Activated T-helper 1 cell treated with Interleukin-2 at 50 U/mL for 16 hours (primary cell): Measurements from ENCODE around the gene KCNT1.

Experiments
- DNase-seq: peaks from one replicate; pipeline ENCODE4 v3.0.0-alpha.2; 2020; ENCODE audit warnings: low read depth

The KCNT1 gene

DNA sequence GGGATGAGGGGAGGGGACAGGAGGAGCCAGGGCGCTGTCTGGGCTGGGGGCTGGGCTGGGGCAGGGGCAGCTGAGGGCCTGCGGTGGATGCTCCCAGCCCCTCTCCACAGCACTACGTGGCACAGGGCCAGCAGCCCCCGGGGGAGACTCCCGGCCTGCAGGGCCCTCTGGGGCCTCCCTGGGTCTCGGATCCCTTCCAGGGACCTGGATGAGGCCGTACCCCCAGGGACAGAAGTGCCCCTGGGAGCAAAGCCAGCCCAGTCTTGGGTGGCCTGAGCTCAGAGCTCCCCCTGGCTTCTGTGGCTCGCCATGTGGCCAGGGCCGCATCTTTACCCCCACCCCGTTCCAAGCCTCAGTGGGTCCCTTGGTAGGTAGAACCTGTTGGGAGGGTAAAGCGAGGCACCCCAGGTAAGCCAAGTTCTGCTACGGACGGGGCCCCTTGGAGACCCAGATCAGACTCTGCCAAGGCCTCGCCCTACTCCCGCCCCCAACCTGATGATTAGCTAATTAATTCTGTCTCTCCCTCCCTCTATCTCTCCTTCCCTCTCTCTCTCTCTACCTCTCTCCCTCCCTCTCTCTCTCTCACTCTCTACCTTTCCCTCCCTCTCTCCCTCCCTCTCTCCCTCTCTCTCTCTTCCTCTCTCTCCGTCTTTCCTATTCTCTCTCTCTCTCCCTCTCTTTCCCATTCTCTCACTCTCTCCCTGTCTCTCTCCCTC is 24.3 kb downstream of the KCNT1 start:
- DNase-seq: no peak

GRCh38 chr9:135727257-135727875 is 25.4 kb downstream of the KCNT1 start:
- DNase-seq: no peak

DNA sequence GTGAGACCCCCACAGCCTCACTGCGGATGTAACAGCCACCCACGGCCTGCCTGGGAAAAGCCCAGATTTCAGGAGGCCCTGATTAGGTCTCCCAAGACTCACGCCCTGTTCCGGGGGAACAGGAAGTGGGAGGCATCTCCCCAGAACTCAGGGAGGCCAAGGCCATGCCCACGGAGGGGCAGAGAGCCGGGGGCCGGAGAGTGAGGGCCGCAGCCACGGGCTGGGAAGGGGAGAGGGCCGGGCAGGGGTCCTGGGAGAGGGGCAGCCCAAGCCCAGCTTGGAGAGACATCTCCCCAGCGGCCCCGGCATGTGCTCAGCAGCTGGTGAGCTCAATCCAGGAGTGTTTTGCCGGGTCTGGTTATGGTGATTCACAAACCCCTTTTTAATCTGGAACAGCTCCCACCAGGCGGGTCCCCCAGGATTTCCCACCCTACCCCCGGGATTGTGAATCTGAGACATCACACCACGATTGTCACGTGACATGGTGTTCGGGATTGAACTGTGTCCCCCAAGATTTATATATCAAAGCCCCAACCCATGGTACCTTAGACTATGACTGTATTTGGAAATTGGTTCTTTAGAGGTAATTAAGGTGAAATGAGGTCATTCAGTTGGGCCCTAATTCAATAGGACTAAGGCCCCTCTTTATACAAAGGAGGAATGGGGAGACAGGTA is 26.6 kb downstream of the KCNT1 start:
- no peak for DNase-seq

DNA sequence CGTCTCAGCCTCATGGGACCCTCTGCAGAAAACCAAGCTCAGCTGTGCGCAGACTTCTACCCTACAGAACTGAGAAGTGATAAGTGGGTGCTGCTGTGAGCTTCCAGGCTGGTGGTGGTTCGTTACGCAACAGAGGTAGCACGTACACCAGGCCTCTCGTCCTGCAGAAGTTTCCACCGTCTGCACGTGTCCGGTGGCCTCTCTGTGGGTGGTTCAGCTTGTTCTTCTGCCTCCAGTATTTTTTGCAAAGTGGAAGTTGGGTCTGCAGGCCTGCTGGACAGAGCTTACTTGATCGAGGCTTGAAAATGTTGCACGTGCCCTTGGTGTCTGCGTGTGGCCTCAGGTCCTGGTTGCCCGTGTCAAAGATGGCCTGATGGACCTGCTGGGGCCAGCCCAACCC is 27.5 kb downstream of the KCNT1 start:
- DNase-seq: no peak

DNA sequence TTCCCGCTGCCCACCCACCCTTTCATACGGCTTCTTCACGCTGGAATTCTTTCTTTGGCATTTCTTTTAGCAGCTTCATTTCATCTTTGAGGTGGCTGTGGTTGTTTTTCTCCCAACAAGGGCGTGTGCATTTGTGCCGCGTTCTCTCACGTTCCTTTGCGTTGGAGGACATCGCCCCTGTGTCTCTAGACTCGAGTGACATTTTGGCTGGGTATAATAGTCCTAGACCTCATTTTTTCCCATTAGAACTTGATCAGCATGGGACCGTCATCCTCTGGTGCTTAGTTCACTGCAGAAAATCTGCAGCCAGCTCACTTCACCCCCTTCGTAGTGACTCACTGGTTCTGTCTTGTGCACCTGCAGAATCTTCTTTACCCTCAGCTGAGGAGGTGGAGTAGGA is 29.5 kb downstream of the KCNT1 start:
- DNase-seq: no peak

- DNase-seq: no peak
Observed at GRCh38 chr9:135732569-135733257, 30.7 kb downstream of the KCNT1 start.

GRCh38 chr9:135734616-135735144 is 32.7 kb downstream of the KCNT1 start:
- no peak for DNase-seq

GRCh38 chr9:135736272-135736978 is 34.4 kb downstream of the KCNT1 start:
- no peak for DNase-seq

GRCh38 chr9:135736979-135737839 is 35.2 kb downstream of the KCNT1 start:
- no peak for DNase-seq

GRCh38 chr9:135737840-135738521 is 36.0 kb downstream of the KCNT1 start:
- no peak for DNase-seq

DNA sequence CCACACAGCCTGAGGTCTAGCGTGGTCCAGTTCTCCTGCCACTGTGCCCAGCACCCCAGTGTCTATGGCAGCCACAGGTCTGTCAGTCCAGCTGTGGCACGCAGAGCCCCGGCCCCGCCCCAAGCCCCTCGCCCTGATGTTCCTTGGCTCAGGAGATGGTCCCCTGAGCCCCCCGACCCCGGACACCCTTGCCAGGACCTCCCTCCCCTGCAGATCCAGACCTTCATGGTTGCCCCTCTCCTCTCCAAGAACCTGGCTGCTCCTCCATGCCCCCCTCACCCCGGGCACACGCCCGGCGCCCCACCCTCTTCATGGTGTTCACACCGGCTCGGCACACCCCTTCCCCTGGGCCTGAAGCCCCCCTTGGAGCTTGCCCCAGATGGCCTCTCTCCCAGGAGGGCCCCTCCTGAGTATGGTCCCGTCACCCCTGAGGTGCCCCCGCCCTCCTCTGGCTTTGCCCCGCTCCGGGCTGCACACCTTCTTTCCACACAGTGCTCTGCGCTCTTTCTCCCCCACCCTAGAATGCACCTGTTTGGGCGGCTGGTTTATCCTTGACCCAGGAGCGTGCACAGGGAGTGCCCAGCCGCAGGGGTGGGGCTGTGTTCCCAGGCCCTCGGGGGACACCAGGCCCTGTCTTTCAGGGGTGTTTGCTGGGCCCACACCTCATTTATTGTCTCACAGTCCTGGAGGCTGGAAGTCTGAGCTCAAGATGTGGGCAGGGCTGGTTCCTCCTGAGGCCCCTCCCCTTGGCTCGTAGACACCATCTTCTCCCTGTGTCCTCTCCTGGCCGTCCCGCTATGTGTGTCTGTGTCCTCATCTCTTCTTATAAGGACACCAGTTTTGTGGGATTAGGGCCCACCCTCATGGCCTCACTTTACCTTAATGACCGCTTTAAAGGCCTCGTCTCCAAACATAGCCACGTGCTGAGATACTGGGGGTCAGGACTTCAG is 37.6 kb downstream of the KCNT1 start:
- no peak for DNase-seq

- no peak for DNase-seq
Observed at GRCh38 chr9:135741276-135742219, 39.6 kb downstream of the KCNT1 start.

GRCh38 chr9:135743021-135743420 is 41.0 kb downstream of the KCNT1 start:
- no peak for DNase-seq

DNA sequence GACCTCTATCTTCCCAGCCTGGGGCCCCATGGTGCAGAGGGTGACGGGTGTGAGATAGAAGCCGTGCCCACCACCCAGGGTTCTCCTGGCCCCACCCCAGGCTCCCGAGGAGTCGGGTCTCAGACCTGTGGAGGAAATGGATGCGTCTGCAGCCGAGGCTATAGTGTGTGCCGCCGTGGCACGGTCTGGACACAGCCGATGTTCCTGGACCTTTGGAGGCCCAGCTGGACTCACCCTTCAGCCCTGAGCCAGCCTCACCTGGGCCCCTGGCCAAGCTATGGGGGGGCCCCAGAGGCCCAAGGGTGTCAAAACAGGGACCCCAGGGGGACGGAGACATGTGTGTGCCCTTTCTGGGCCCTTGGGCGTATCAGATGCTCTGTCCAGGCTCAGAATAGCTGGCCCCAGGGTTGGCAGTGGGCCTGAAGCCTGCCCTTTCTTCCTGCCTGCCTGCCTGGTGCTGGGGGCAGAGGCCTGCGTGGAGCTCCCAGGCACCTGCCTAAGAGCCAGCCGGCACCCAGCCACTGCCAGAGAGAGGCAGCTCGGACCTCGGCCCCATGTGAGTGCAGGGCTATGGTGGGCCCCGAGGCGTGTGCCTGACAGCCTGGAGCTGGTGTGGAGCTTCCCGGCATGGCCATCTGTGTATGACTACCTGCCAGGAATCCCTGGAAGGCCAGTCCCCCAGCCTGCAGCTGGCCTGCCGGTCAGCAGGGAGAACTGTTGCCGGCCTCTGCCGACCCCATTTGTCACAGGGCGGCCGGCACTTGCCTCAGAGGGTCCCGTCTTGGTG is 41.8 kb downstream of the KCNT1 start:
- no peak for DNase-seq

DNA sequence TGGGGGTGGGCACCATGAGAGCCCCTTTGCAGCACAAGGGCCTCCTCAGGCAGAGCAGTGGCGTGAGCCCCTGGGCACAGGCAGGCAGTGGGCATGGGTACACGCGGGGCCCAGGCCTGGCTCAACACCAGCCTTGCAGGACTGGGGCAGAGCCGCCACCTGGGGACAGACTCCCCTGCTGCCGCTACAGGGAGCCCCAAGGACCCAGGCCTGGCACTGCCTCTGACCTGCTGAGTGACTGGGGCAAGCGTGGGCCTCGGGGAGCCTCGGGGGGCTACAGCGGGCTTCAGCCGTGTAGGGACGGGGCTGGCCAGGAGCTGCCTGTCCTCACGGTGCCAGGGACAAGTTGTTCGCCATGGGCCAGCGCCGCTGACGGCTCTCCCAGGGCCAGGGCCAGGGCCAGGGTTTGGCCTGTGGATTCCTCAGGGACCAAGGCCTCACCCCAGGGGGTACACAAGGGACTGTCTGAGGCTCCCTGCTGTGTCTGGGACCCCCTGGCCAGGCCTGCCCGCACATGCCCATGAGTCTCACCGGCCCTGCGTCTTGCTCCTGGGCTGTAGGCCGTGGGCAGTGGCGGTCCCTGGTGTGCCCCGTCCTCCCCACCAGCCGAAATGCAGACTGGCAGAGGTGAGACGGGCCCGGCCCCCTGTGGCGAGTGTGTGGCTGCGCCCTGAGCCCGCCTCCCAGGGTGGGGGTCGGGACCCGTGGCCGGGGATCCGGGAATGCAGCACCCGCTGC is 42.5 kb downstream of the KCNT1 start:
- no peak for DNase-seq

GRCh38 chr9:135745189-135745588 is 43.2 kb downstream of the KCNT1 start:
- DNase-seq: no peak
